ENCODE results near the gene NLGN1.

- TF ChIP-seq PATZ1 (CRISPR knock-in tag; IDR thresholded peaks at IDR 0.05; ENCODE audit: borderline replicate concordance) (no peak), CTCF (IDR thresholded peaks at IDR 0.05 in 2 of 3, conservative IDR thresholded peaks at IDR 0.05 in 1 of 3; ENCODE audit: insufficient read depth in 2 of 3, low read depth in 1 of 3, low read length in 3 of 3) (no peak), SP2 (IDR thresholded peaks at IDR 0.05; ENCODE audit: extremely low read depth, low read depth, low read length, poor library complexity, severe bottlenecking) (no peak), ZBTB12 (CRISPR knock-in tag; IDR thresholded peaks at IDR 0.05) (no peak), ZNF174 (CRISPR knock-in tag; IDR thresholded peaks at IDR 0.05) (no peak), SMAD2 (IDR thresholded peaks at IDR 0.05; ENCODE audit: low read depth, low read length) (no peak), EP300 (IDR thresholded peaks at IDR 0.05; ENCODE audit: low read length) (no peak), MEIS2 (IDR thresholded peaks at IDR 0.05; ENCODE audit: partially characterized antibody) (no peak), ZNF518B (CRISPR knock-in tag; IDR thresholded peaks at IDR 0.05) (no peak), CAMTA2 (CRISPR knock-in tag; conservative IDR thresholded peaks at IDR 0.05) (no peak), TCF7L2 (IDR thresholded peaks at IDR 0.05; ENCODE audit: low read depth, low read length) (no peak), E2F1 (CRISPR knock-in tag; IDR thresholded peaks at IDR 0.05) (no peak), PTBP1 (IDR thresholded peaks at IDR 0.05; ENCODE audit: low read depth, low read length) (no peak)
Observed at GRCh38 chr3:173685456-173685855, 287.9 kb downstream of the NLGN1 start.
